PC-3 (cell line): ENCODE results near the gene ALDH3A2.

ENCODE experiments used
- EZH2 ChIP-seq: fragments of 300-600 bp; sonication (generic); IDR thresholded peaks from one replicate; pipeline ENCODE4 v1.6.1; 2017; ENCODE audit warnings: antibody characterized with exemption, mild to moderate bottlenecking, low read length; ENCODE audit not compliant: unreplicated experiment
- EZH2phosphoT487 ChIP-seq: fragments of 300-600 bp; sonication (generic); IDR thresholded peaks from 2 replicates; pipeline ENCODE4 v1.6.1; 2018; ENCODE audit warnings: mild to moderate bottlenecking, antibody characterized with exemption, low read length, borderline replicate concordance
- TF ChIP-seq, protein P1 (sequence below): fragments of 300-600 bp; sonication (generic); conservative IDR thresholded peaks from 2 replicates; pipeline ENCODE4 v1.5.1; 2017; ENCODE audit warnings: antibody characterized with exemption, low read depth, mild to moderate bottlenecking, low read length

DNA sequence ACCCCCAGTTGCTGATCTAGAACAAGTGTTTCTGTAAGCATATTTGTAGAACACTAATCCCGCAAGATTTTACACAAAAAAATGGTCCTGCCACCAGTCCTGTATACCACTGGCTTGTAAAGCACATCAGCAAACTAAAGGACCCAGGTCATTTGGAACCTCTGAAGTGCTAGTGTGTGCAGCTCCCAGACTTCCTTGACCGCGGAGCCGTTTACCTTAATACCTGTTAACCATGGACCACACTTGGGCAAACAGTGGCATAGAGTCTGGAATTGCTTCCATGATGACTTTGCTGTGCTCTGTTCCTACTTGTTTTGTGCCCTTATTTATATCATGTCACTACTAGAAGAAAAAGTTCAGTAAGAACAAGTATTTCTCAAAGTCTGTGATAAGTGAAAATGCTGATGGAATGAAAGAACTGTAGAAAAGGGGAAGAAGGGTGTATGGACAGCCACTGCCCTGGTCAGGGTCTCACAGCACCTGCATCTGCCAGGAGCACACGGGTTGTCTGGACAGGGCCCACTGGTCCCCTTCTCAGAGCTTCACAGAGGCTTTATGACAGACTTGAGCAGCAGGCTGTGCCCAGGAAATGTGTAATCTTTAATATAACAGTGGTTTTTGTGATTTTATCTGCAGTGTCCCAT, 29.3 kb downstream of the ALDH3A2 start:
- TF ChIP-seq, protein P1, sequence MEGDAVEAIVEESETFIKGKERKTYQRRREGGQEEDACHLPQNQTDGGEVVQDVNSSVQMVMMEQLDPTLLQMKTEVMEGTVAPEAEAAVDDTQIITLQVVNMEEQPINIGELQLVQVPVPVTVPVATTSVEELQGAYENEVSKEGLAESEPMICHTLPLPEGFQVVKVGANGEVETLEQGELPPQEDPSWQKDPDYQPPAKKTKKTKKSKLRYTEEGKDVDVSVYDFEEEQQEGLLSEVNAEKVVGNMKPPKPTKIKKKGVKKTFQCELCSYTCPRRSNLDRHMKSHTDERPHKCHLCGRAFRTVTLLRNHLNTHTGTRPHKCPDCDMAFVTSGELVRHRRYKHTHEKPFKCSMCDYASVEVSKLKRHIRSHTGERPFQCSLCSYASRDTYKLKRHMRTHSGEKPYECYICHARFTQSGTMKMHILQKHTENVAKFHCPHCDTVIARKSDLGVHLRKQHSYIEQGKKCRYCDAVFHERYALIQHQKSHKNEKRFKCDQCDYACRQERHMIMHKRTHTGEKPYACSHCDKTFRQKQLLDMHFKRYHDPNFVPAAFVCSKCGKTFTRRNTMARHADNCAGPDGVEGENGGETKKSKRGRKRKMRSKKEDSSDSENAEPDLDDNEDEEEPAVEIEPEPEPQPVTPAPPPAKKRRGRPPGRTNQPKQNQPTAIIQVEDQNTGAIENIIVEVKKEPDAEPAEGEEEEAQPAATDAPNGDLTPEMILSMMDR = no peak
- no peak for TF ChIP-seq EZH2
- no peak for TF ChIP-seq EZH2phosphoT487
